Measurements from ENCODE around the gene UBASH3B.

The UBASH3B gene

GRCh38 chr11:122758974-122759373, 103.5 kb downstream of the UBASH3B start:
- H3K9me3 ChIP-seq (ENCODE audit: control insufficient read depth in 2 of 2, low read length in 2 of 2): no peaks in the 10 kb centered on the region

DNA sequence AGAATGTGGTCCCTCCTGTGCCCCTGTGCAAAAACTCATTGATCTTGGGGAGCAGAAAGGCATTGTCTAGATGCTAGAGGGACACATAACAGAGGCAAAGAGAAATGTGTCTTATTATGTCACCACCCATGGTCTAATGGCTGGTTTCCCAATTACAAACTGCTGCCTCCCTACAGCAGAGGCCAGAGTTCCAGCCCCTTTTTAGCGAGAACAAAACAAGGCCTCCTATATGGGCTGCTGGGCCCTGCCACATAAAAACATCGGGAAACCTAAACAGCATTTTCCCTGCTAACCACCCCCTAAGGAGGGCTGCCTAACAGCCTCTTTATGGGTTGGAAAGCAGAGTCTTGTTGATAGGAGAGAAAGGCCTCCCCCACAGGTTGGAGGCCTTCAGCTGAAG, 107.6 kb downstream of the UBASH3B start:
- Histone ChIP-seq H3K9me3 (ENCODE audit: control insufficient read depth in 2 of 2, low read length in 2 of 2) (no peaks in the 10 kb centered on the region), H3K4me1 (ENCODE audit: control insufficient read depth in 2 of 2, insufficient read depth in 2 of 2, low read length in 2 of 2) (no peaks in the 10 kb centered on the region), H3K9ac (ENCODE audit: low read depth in 1 of 2, low read length in 2 of 2) (no peak overlapping the region), H3K27me3 (ENCODE audit: control insufficient read depth in 2 of 2, insufficient read depth in 2 of 2, low read length in 2 of 2) (no peaks in the 10 kb centered on the region), H3K27ac (ENCODE audit: low read depth in 2 of 2, low read length in 2 of 2) (no peak overlapping the region), H3K36me3 (ENCODE audit: control insufficient read depth in 2 of 2, insufficient read depth in 2 of 2, low read length in 2 of 2) (no peaks in the 10 kb centered on the region), H3K4me3 (ENCODE audit: low read length in 2 of 2) (no peak overlapping the region)

More at GRCh38 chr11:122758974-122759373, 103.5 kb downstream of the UBASH3B start:
- no peak overlapping the region for H3K9ac ChIP-seq (ENCODE audit: low read depth in 1 of 2, low read length in 2 of 2)
- no peak overlapping the region for H3K4me3 ChIP-seq (ENCODE audit: low read length in 2 of 2)
- H3K36me3 ChIP-seq (ENCODE audit: control insufficient read depth in 2 of 2, insufficient read depth in 2 of 2, low read length in 2 of 2): no peaks in the 10 kb centered on the region
- no peak overlapping the region for H3K27ac ChIP-seq (ENCODE audit: low read depth in 2 of 2, low read length in 2 of 2)
- H3K27me3 ChIP-seq (ENCODE audit: control insufficient read depth in 2 of 2, insufficient read depth in 2 of 2, low read length in 2 of 2): no peaks in the 10 kb centered on the region
- peaks cover 0 to 3% of the 10 kb centered on the region in 2 donors for H3K4me1 ChIP-seq (ENCODE audit: control insufficient read depth in 2 of 2, insufficient read depth in 2 of 2, low read length in 2 of 2)

DNA sequence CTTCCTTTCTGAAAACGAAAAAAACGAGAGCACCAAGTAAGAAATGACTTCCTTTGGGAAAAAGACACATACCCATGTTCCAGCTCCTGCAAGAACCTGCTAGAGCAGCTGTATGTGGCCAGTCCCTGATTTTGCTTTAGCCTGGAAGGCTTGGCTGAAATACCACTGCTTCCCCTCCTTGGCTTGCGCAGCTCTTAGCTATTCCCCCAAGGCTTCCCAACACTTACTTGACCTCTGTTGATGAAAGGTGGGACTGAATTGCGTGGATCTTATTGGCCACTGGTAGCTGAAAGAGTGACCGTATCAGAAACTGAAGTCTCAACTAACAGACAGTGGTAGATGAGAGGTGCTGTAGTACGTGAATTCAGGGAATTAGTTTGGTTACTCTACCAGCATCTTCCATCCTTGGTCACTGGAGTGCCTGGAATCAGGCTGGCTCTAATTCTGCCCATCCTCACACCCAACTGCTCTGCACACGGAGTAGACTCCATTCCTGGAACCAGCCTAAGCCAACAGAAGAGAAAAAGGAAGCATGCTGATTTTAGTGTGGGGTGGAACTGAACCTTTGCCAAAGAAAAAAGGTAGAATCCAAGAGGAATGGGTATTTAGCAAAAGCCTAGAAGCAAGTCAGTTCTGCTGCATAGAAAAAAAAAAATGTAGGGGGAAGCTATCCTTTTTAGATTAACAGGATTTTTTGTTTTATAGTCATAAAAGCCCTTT, 109.0 kb downstream of the UBASH3B start:
- Histone ChIP-seq H3K27me3 (ENCODE audit: control insufficient read depth in 2 of 2, insufficient read depth in 2 of 2, low read length in 2 of 2) (no peaks in the 10 kb centered on the region), H3K9ac (ENCODE audit: low read depth in 1 of 2, low read length in 2 of 2) (no peak overlapping the region), H3K9me3 (ENCODE audit: control insufficient read depth in 2 of 2, low read length in 2 of 2) (no peaks in the 10 kb centered on the region), H3K27ac (ENCODE audit: low read depth in 2 of 2, low read length in 2 of 2) (no peak overlapping the region), H3K36me3 (ENCODE audit: control insufficient read depth in 2 of 2, insufficient read depth in 2 of 2, low read length in 2 of 2) (no peaks in the 10 kb centered on the region), H3K4me1 (ENCODE audit: control insufficient read depth in 2 of 2, insufficient read depth in 2 of 2, low read length in 2 of 2) (no peaks in the 10 kb centered on the region), H3K4me3 (ENCODE audit: low read length in 2 of 2) (no peak overlapping the region)

- H3K4me1 ChIP-seq (ENCODE audit: control insufficient read depth in 2 of 2, insufficient read depth in 2 of 2, low read length in 2 of 2): no peaks in the 10 kb centered on the region
- H3K36me3 ChIP-seq (ENCODE audit: control insufficient read depth in 2 of 2, insufficient read depth in 2 of 2, low read length in 2 of 2): no peaks in the 10 kb centered on the region
- no peaks in the 10 kb centered on the region for H3K27me3 ChIP-seq (ENCODE audit: control insufficient read depth in 2 of 2, insufficient read depth in 2 of 2, low read length in 2 of 2)
- H3K9me3 ChIP-seq (ENCODE audit: control insufficient read depth in 2 of 2, low read length in 2 of 2): no peaks in the 10 kb centered on the region
- H3K27ac ChIP-seq (ENCODE audit: low read depth in 2 of 2, low read length in 2 of 2): no peak overlapping the region
- H3K9ac ChIP-seq (ENCODE audit: low read depth in 1 of 2, low read length in 2 of 2): no peak overlapping the region
- no peak overlapping the region for H3K4me3 ChIP-seq (ENCODE audit: low read length in 2 of 2)
These were observed 110.1 kb downstream of the UBASH3B start for GRCh38 chr11:122765487-122766131.

GRCh38 chr11:122769126-122769780, 113.7 kb downstream of the UBASH3B start:
- no peak overlapping the region for H3K27ac ChIP-seq (ENCODE audit: low read depth in 2 of 2, low read length in 2 of 2)
- no peak overlapping the region for H3K4me3 ChIP-seq (ENCODE audit: low read length in 2 of 2)
- H3K36me3 ChIP-seq (ENCODE audit: control insufficient read depth in 2 of 2, insufficient read depth in 2 of 2, low read length in 2 of 2): no peaks in the 10 kb centered on the region
- no peaks in the 10 kb centered on the region for H3K27me3 ChIP-seq (ENCODE audit: control insufficient read depth in 2 of 2, insufficient read depth in 2 of 2, low read length in 2 of 2)
- H3K9me3 ChIP-seq (ENCODE audit: control insufficient read depth in 2 of 2, low read length in 2 of 2): no peaks in the 10 kb centered on the region
- no peaks in the 10 kb centered on the region for H3K4me1 ChIP-seq (ENCODE audit: control insufficient read depth in 2 of 2, insufficient read depth in 2 of 2, low read length in 2 of 2)
- H3K9ac ChIP-seq (ENCODE audit: low read depth in 1 of 2, low read length in 2 of 2): no peak overlapping the region

GRCh38 chr11:122772945-122773344, 117.4 kb downstream of the UBASH3B start:
- Histone ChIP-seq H3K27ac (ENCODE audit: low read depth in 2 of 2, low read length in 2 of 2) (no peak overlapping the region), H3K9ac (ENCODE audit: low read depth in 1 of 2, low read length in 2 of 2) (no peak overlapping the region), H3K4me1 (ENCODE audit: control insufficient read depth in 2 of 2, insufficient read depth in 2 of 2, low read length in 2 of 2) (no peaks in the 10 kb centered on the region), H3K9me3 (ENCODE audit: control insufficient read depth in 2 of 2, low read length in 2 of 2) (no peaks in the 10 kb centered on the region), H3K36me3 (ENCODE audit: control insufficient read depth in 2 of 2, insufficient read depth in 2 of 2, low read length in 2 of 2) (no peaks in the 10 kb centered on the region), H3K27me3 (ENCODE audit: control insufficient read depth in 2 of 2, insufficient read depth in 2 of 2, low read length in 2 of 2) (no peaks in the 10 kb centered on the region), H3K4me3 (ENCODE audit: low read length in 2 of 2) (no peak overlapping the region)

GRCh38 chr11:122773781-122774266, 118.3 kb downstream of the UBASH3B start:
- H3K36me3 ChIP-seq (ENCODE audit: control insufficient read depth in 2 of 2, insufficient read depth in 2 of 2, low read length in 2 of 2): no peaks in the 10 kb centered on the region
- no peak overlapping the region for H3K4me3 ChIP-seq (ENCODE audit: low read length in 2 of 2)
- H3K4me1 ChIP-seq (ENCODE audit: control insufficient read depth in 2 of 2, insufficient read depth in 2 of 2, low read length in 2 of 2): no peaks in the 10 kb centered on the region
- H3K27ac ChIP-seq (ENCODE audit: low read depth in 2 of 2, low read length in 2 of 2): no peak overlapping the region
- H3K9ac ChIP-seq (ENCODE audit: low read depth in 1 of 2, low read length in 2 of 2): no peak overlapping the region
- no peaks in the 10 kb centered on the region for H3K9me3 ChIP-seq (ENCODE audit: control insufficient read depth in 2 of 2, low read length in 2 of 2)
- H3K27me3 ChIP-seq (ENCODE audit: control insufficient read depth in 2 of 2, insufficient read depth in 2 of 2, low read length in 2 of 2): no peaks in the 10 kb centered on the region

GRCh38 chr11:122775675-122776271, 120.3 kb downstream of the UBASH3B start:
- Histone ChIP-seq H3K9me3 (ENCODE audit: control insufficient read depth in 2 of 2, low read length in 2 of 2) (no peaks in the 10 kb centered on the region), H3K27ac (ENCODE audit: low read depth in 2 of 2, low read length in 2 of 2) (no peak overlapping the region), H3K4me3 (ENCODE audit: low read length in 2 of 2) (no peak overlapping the region)

DNA sequence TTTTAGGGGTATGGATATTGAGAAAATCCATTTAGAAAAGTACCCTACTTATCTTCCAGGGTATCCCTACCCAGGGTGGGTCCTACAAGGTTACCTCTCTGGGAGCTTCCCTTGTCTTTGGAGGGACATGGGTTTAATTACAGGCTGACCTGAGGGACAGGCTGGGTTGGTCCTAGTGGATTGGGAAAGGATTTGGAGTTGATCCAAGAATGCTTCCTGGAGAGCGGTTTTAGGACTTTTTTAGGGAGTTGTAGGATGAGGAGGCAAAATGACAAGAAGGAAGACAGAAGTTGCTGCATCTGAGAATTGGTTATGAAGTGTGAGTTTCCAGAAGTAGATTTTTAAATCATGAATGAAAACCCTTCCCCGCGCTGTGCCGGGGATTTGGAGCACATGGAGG, 121.0 kb downstream of the UBASH3B start:
- H3K27ac ChIP-seq (ENCODE audit: low read depth in 2 of 2, low read length in 2 of 2): no peak overlapping the region

More at GRCh38 chr11:122775675-122776271, 120.3 kb downstream of the UBASH3B start:
- Histone ChIP-seq H3K9ac (ENCODE audit: low read depth in 1 of 2, low read length in 2 of 2) (no peak overlapping the region), H3K27me3 (ENCODE audit: control insufficient read depth in 2 of 2, insufficient read depth in 2 of 2, low read length in 2 of 2) (no peaks in the 10 kb centered on the region), H3K4me1 (ENCODE audit: control insufficient read depth in 2 of 2, insufficient read depth in 2 of 2, low read length in 2 of 2) (no peaks in the 10 kb centered on the region), H3K36me3 (ENCODE audit: control insufficient read depth in 2 of 2, insufficient read depth in 2 of 2, low read length in 2 of 2) (no peaks in the 10 kb centered on the region)

GRCh38 chr11:122777343-122777742, 121.8 kb downstream of the UBASH3B start:
- no peaks in the 10 kb centered on the region for H3K4me1 ChIP-seq (ENCODE audit: control insufficient read depth in 2 of 2, insufficient read depth in 2 of 2, low read length in 2 of 2)
- no peaks in the 10 kb centered on the region for H3K27me3 ChIP-seq (ENCODE audit: control insufficient read depth in 2 of 2, insufficient read depth in 2 of 2, low read length in 2 of 2)
- no peak overlapping the region for H3K4me3 ChIP-seq (ENCODE audit: low read length in 2 of 2)
- no peak overlapping the region for H3K27ac ChIP-seq (ENCODE audit: low read depth in 2 of 2, low read length in 2 of 2)
- no peak overlapping the region for H3K9ac ChIP-seq (ENCODE audit: low read depth in 1 of 2, low read length in 2 of 2)
- no peaks in the 10 kb centered on the region for H3K9me3 ChIP-seq (ENCODE audit: control insufficient read depth in 2 of 2, low read length in 2 of 2)
- H3K36me3 ChIP-seq (ENCODE audit: control insufficient read depth in 2 of 2, insufficient read depth in 2 of 2, low read length in 2 of 2): no peaks in the 10 kb centered on the region

More for the DNA sequence above, 121.0 kb downstream of the UBASH3B start:
- no peaks in the 10 kb centered on the region for H3K4me1 ChIP-seq (ENCODE audit: control insufficient read depth in 2 of 2, insufficient read depth in 2 of 2, low read length in 2 of 2)
- H3K9ac ChIP-seq (ENCODE audit: low read depth in 1 of 2, low read length in 2 of 2): no peak overlapping the region
- no peaks in the 10 kb centered on the region for H3K36me3 ChIP-seq (ENCODE audit: control insufficient read depth in 2 of 2, insufficient read depth in 2 of 2, low read length in 2 of 2)
- no peaks in the 10 kb centered on the region for H3K9me3 ChIP-seq (ENCODE audit: control insufficient read depth in 2 of 2, low read length in 2 of 2)
- no peaks in the 10 kb centered on the region for H3K27me3 ChIP-seq (ENCODE audit: control insufficient read depth in 2 of 2, insufficient read depth in 2 of 2, low read length in 2 of 2)
- no peak overlapping the region for H3K4me3 ChIP-seq (ENCODE audit: low read length in 2 of 2)

All from mucosa of rectum (tissue), 2 donors.